Progenitor cell of endocrine pancreas (in vitro differentiated cells): ENCODE measurements around the gene BTN1A1. TPM values are rescaled to one million over a fixed set of nuclear protein-coding genes. Genes with fewer than 3 reads are reported as not detected.
A peak's percentile ranks its signal among the peaks of the same experiment; 100 is the strongest.

ENCODE experiments used
- DNase-seq: peaks from one replicate; pipeline ENCODE4 v3.0.0; 2021; ENCODE audit warnings: low spot score; ENCODE audit not compliant: unreplicated experiment
- H3K27ac Mint-ChIP-seq: 2 replicates; pipeline ENCODE4 v1.8.0; 2021; ENCODE audit warnings: mild to moderate bottlenecking, moderate library complexity, mixed read lengths
- H3K27me3 Mint-ChIP-seq: 2 replicates; pipeline ENCODE4 v1.8.0; 2021; ENCODE audit warnings: mixed read lengths
- H3K36me3 Mint-ChIP-seq: 2 replicates; pipeline ENCODE4 v1.8.0; 2022; ENCODE audit warnings: mixed read lengths; ENCODE audit not compliant: insufficient read depth
- H3K4me1 Mint-ChIP-seq: 2 replicates; pipeline ENCODE4 v1.8.0; 2021; ENCODE audit warnings: low read depth, mixed read lengths
- H3K4me3 Mint-ChIP-seq: 2 replicates; pipeline ENCODE4 v1.8.0; 2021; ENCODE audit warnings: low read depth, mild to moderate bottlenecking, moderate library complexity, mixed read lengths
- H3K9me3 Mint-ChIP-seq: 2 replicates; pipeline ENCODE4 v1.8.0; 2021; ENCODE audit warnings: low read depth, mixed read lengths
- CTCF ChIP-seq: fragments of 200-600 bp; sonication (generic); IDR thresholded peaks from one replicate; pipeline ENCODE4 v1.5.0; 2021; ENCODE audit warnings: antibody characterized with exemption, mild to moderate bottlenecking; ENCODE audit not compliant: unreplicated experiment
- total RNA-seq: library from RNA; stranded (reverse); gene quantifications from 2 replicates; pipeline ENCODE4 v1.2.1, GENCODE V29; 2021

The BTN1A1 gene
- total RNA-seq, 1 donor from 2014 or later: 1.5 TPM

DNA sequence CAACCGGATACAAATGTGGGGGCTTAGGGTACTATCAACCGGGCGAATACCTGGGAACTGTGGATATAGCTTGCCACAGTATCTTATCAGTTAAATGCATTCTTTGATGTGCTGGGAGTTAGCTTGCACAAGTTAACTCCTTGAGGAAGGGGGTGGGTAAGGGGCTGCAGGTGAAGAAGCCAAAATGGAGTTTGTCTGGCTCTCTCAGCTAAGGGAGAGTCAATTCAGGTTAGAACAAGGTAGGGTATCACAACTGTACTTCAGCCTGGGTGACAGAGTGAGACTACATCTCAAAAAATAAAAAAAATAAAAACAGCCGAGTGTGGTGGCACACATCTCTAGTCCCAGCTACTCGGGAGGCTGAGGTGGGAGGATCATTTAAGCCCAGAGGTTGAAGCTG, 8.5 kb upstream of the BTN1A1 start:
- Mint-ChIP-seq H3K36me3 (no peaks in the 10 kb centered on the region), H3K27me3 (no peaks in the 10 kb centered on the region), H3K27ac (no peak overlapping the region), H3K4me3 (no peak overlapping the region), H3K4me1 (peaks cover 37% of the 10 kb centered on the region), H3K9me3 (peaks cover 3% of the 10 kb centered on the region)
- no peak for TF ChIP-seq CTCF
- no peak for DNase-seq

- peak; percentile 22 for TF ChIP-seq CTCF
- DNase-seq: no peak
- no peak overlapping the region for H3K27ac Mint-ChIP-seq
- H3K27me3 Mint-ChIP-seq: peaks cover 6% of the 10 kb centered on the region
- H3K4me1 Mint-ChIP-seq: peaks cover 37% of the 10 kb centered on the region
- no peak overlapping the region for H3K4me3 Mint-ChIP-seq
- H3K36me3 Mint-ChIP-seq: no peaks in the 10 kb centered on the region
- H3K9me3 Mint-ChIP-seq: no peaks in the 10 kb centered on the region
Measured at GRCh38 chr6:26493258-26493657, 6.8 kb upstream of the BTN1A1 start.

- DNase-seq: no peak
- H3K36me3 Mint-ChIP-seq: no peaks in the 10 kb centered on the region
- no peaks in the 10 kb centered on the region for H3K9me3 Mint-ChIP-seq
- H3K4me3 Mint-ChIP-seq: no peak overlapping the region
- no peak overlapping the region for H3K27ac Mint-ChIP-seq
- H3K27me3 Mint-ChIP-seq: peaks cover 6% of the 10 kb centered on the region
- peaks cover 37% of the 10 kb centered on the region for H3K4me1 Mint-ChIP-seq
- no peak for TF ChIP-seq CTCF
Measured at GRCh38 chr6:26494117-26494516, 6.0 kb upstream of the BTN1A1 start.

DNA sequence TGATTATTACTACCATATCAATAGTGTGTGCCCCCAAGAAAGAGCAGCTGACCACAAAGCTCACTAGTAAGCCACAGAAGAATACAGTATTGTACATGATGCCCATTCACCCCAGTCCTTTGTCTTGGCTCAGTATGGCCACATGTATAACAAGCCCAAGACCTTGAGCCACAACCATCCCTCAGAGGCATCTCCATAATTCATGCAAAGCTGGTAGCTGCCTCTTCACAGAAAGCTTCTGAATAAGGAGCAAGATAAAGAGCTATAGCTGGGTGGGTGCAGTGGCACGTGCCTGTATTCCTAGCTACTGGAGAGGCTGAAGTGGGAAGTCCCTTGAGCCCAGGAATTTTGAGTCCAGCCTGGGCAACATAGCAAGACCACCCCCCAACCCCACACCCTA, 4.8 kb upstream of the BTN1A1 start:
- Mint-ChIP-seq H3K9me3 (no peaks in the 10 kb centered on the region), H3K4me3 (no peak overlapping the region), H3K27ac (no peak overlapping the region), H3K27me3 (peaks cover 13% of the 10 kb centered on the region), H3K4me1 (peaks cover 30% of the 10 kb centered on the region), H3K36me3 (no peaks in the 10 kb centered on the region)
- TF ChIP-seq CTCF: no peak
- DNase-seq: no peak

DNA sequence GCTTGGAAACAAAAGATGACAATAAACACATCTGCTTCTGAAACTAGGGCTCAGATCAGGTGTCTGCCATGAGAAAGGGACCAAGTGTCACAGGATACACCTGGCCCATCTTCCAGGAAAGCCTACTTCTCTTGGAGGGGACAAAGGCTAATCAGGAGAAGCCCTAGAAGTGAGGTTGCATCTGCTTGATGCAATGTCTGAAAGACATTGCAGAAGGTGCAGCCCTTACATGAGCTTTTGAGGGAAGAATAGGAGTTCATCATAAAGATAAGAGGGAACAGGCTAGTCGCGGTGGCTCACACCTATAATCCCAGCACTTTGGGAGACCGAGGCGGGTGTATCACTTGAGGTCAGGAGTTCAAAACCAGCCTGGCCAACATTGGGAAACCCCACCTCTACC, 2.5 kb upstream of the BTN1A1 start:
- Mint-ChIP-seq H3K4me3 (no peak overlapping the region), H3K27me3 (peaks cover 35% of the 10 kb centered on the region), H3K27ac (no peak overlapping the region), H3K9me3 (no peaks in the 10 kb centered on the region), H3K4me1 (peaks cover 21% of the 10 kb centered on the region), H3K36me3 (no peaks in the 10 kb centered on the region)
- no peak for DNase-seq
- TF ChIP-seq CTCF: no peak
